GM19035 (cell line): ENCODE measurements around the gene IFI6.
"Not testable (repeated sequence)": the region's sequence is repeated elsewhere in the genome, so short reads cannot be mapped to it uniquely, and the experiment has no call there.

Source experiments
- ATAC-seq: cut with Tn5 transposase; IDR thresholded peaks from one replicate; pipeline ENCODE4 v1.9.1; 2021; ENCODE audit not compliant: unreplicated experiment

The IFI6 gene

GRCh38 chr1:27652111-27652864, 19.7 kb downstream of the IFI6 start:
- no peak for ATAC-seq

- no peak for ATAC-seq
Observed at GRCh38 chr1:27650539-27651175, 21.3 kb downstream of the IFI6 start.

- no peak for ATAC-seq
Observed at GRCh38 chr1:27650171-27650538, 21.8 kb downstream of the IFI6 start.

GRCh38 chr1:27649306-27649635, 22.7 kb downstream of the IFI6 start:
- ATAC-seq = no peak

GRCh38 chr1:27648602-27649305, 23.2 kb downstream of the IFI6 start:
- ATAC-seq = no peak

GRCh38 chr1:27647328-27647727, 24.7 kb downstream of the IFI6 start:
- no peak for ATAC-seq

GRCh38 chr1:27646676-27647075, 25.3 kb downstream of the IFI6 start:
- ATAC-seq = no peak

GRCh38 chr1:27645071-27645415, 26.9 kb downstream of the IFI6 start:
- no peak for ATAC-seq

- no peak for ATAC-seq
Observed at GRCh38 chr1:27644369-27645070, 27.5 kb downstream of the IFI6 start.

GRCh38 chr1:27643600-27644368, 28.2 kb downstream of the IFI6 start:
- no peak for ATAC-seq

GRCh38 chr1:27640514-27640913, 31.5 kb downstream of the IFI6 start:
- ATAC-seq = not testable (repeated sequence)

GRCh38 chr1:27638805-27639204, 33.2 kb downstream of the IFI6 start:
- ATAC-seq = no peak

- no peak for ATAC-seq
Observed at GRCh38 chr1:27638047-27638734, 33.8 kb downstream of the IFI6 start.

GRCh38 chr1:27635396-27636142, 36.4 kb downstream of the IFI6 start:
- no peak for ATAC-seq

- ATAC-seq = no peak
Observed at GRCh38 chr1:27634985-27635367, 37.0 kb downstream of the IFI6 start, which contains the start of gene FGR. Gene FGR, minus strand, starts transcription at chr1:27635185. Its CDS starts 11,269 bp downstream, at chr1:27623916.

GRCh38 chr1:27634177-27634984, 37.6 kb downstream of the IFI6 start:
- no peak for ATAC-seq

GRCh38 chr1:27633640-27634176, 38.3 kb downstream of the IFI6 start:
- ATAC-seq = no peak

GRCh38 chr1:27633298-27633610, 38.7 kb downstream of the IFI6 start:
- no peak for ATAC-seq
